Uterus (tissue), 4 donors: Measurements from ENCODE around the gene BCAS3. TPM values are rescaled to one million over a fixed set of nuclear protein-coding genes. Genes with fewer than 3 reads are reported as not detected.

Source experiments
- DNase-seq, 2 donors: peaks; one replicate each; pipeline ENCODE4 v3.0.0-alpha.2; 2019 to 2020
- H3K27ac ChIP-seq, 2 donors: fragments of 200-600 bp; sonication (generic); 1 replicate in 1 of 2; 2 replicates in 1 of 2; pipeline ENCODE4 v1.5.1; 2016 to 2018
- H3K27me3 ChIP-seq, 2 donors: fragments of 200-600 bp; sonication (generic); one replicate each; pipeline ENCODE4 v1.5.1; 2018 to 2019; ENCODE audit warnings: control low read depth in 1 of 2
- H3K36me3 ChIP-seq, 2 donors: fragments of 200-600 bp; sonication (generic); one replicate each; pipeline ENCODE4 v1.5.1; 2019; ENCODE audit warnings: control low read depth in 1 of 2
- H3K4me1 ChIP-seq, 2 donors: fragments of 200-600 bp; sonication (generic); one replicate each; pipeline ENCODE4 v1.5.1; 2018 to 2019; ENCODE audit warnings: control low read depth in 1 of 2
- H3K4me3 ChIP-seq, 2 donors: fragments of 200-600 bp; sonication (generic); 1 replicate in 1 of 2; 2 replicates in 1 of 2; pipeline ENCODE4 v1.5.1; 2018 to 2019; ENCODE audit warnings: mild to moderate bottlenecking in 1 of 2
- H3K9me3 ChIP-seq, 2 donors: fragments of 200-600 bp; sonication (generic); one replicate each; pipeline ENCODE4 v1.5.1; 2019; ENCODE audit warnings: control low read depth in 1 of 2
- CTCF ChIP-seq, 4 experiments: fragments of 200-600 bp in 2 of 4; fragments of 450-650 bp in 2 of 4; sonication (generic) in 2 of 4; IDR thresholded peaks; one replicate each; pipeline ENCODE4 v1.5.1; 2016 to 2019; ENCODE audit warnings: antibody characterized with exemption in 4 of 4, mild to moderate bottlenecking in 2 of 4, moderate library complexity in 1 of 4
- POLR2A ChIP-seq, 2 donors: fragments of 450-650 bp; IDR thresholded peaks; one replicate each; pipeline ENCODE4 v1.6.1; 2016; ENCODE audit warnings: antibody characterized with exemption in 2 of 2, mild to moderate bottlenecking in 1 of 2, moderate library complexity in 1 of 2
- intact Hi-C: fragments of 100-400 bp; cut with DNase I; formaldehyde crosslinking; loops from one replicate; pipeline ENCODE4 v1.15.1; 2023; ENCODE audit warnings: low total_unique reads
- total RNA-seq, 4 donors: library from RNA; depleted of rRNA in 3 of 4; stranded (reverse); fragments of >200 nt in 3 of 4; gene quantifications; one replicate each; pipeline versions ENCODE4 v1.1.0 to v1.2.4, GENCODE V29; 2014 to 2023
- donor health status: DM: yes; HTN: yes; CAD: no.

BCAS3 gene
- total RNA-seq, 4 donors from 2014 or later, result 42.6 to 147 (median 83.7) TPM

GRCh38 chr17:61384354-61384691 is 706.7 kb downstream of the BCAS3 start:
- no peaks in the 10 kb centered on the region for H3K36me3 ChIP-seq
- H3K27ac ChIP-seq, result no peak overlapping the region
- no peaks in the 10 kb centered on the region for H3K27me3 ChIP-seq
- TF ChIP-seq CTCF (IDR thresholded peaks at IDR 0.05), result no peak
- no peak for DNase-seq
- no peak overlapping the region for H3K4me3 ChIP-seq
- peaks cover 0 to under 1% of the 10 kb centered on the region in 2 donors for H3K4me1 ChIP-seq
- intact Hi-C loops, result no loop called here
- H3K9me3 ChIP-seq, result no peaks in the 10 kb centered on the region

- Histone ChIP-seq H3K36me3 (no peaks in the 10 kb centered on the region), H3K27ac (no peak overlapping the region), H3K4me1 (peaks cover 0 to 7% of the 10 kb centered on the region in 2 donors), H3K4me3 (no peak overlapping the region), H3K9me3 (no peaks in the 10 kb centered on the region), H3K27me3 (no peaks in the 10 kb centered on the region)
- TF ChIP-seq POLR2A (IDR thresholded peaks at IDR 0.05), result no peak
- TF ChIP-seq CTCF (IDR thresholded peaks at IDR 0.05), result no peak
- no peak for DNase-seq
- intact Hi-C loops, result no loop called here
Measured at GRCh38 chr17:61384692-61385576, 707.3 kb downstream of the BCAS3 start.

- no peaks in the 10 kb centered on the region for H3K36me3 ChIP-seq
- intact Hi-C loops, result no loop called here
- no peak overlapping the region for H3K4me3 ChIP-seq
- H3K27me3 ChIP-seq, result no peaks in the 10 kb centered on the region
- peaks cover 0 to 8% of the 10 kb centered on the region in 2 donors for H3K4me1 ChIP-seq
- no peaks in the 10 kb centered on the region for H3K9me3 ChIP-seq
- no peak for DNase-seq
- no peak for TF ChIP-seq CTCF (IDR thresholded peaks at IDR 0.05)
- TF ChIP-seq POLR2A (IDR thresholded peaks at IDR 0.05), result no peak
- H3K27ac ChIP-seq, result no peak overlapping the region
Measured at GRCh38 chr17:61385577-61386236, 708.1 kb downstream of the BCAS3 start.

- TF ChIP-seq CTCF (IDR thresholded peaks at IDR 0.05) (no peak), POLR2A (IDR thresholded peaks at IDR 0.05) (no peak)
- Histone ChIP-seq H3K4me1 (peaks cover 0 to 8% of the 10 kb centered on the region in 2 donors), H3K4me3 (no peak overlapping the region), H3K36me3 (no peaks in the 10 kb centered on the region), H3K27me3 (no peaks in the 10 kb centered on the region), H3K9me3 (no peaks in the 10 kb centered on the region), H3K27ac (no peak overlapping the region)
- intact Hi-C loops, result no loop called here
- DNase-seq, result no peak
Measured at GRCh38 chr17:61386251-61386650, 708.6 kb downstream of the BCAS3 start.

GRCh38 chr17:61387011-61387410 is 709.4 kb downstream of the BCAS3 start:
- no peaks in the 10 kb centered on the region for H3K27me3 ChIP-seq
- intact Hi-C loops, result no loop called here
- H3K27ac ChIP-seq, result no peak overlapping the region
- TF ChIP-seq CTCF (IDR thresholded peaks at IDR 0.05), result no peak
- no peak for TF ChIP-seq POLR2A (IDR thresholded peaks at IDR 0.05)
- peaks cover 0 to 8% of the 10 kb centered on the region in 2 donors for H3K4me1 ChIP-seq
- H3K4me3 ChIP-seq, result no peak overlapping the region
- no peaks in the 10 kb centered on the region for H3K36me3 ChIP-seq
- DNase-seq, result no peak
- H3K9me3 ChIP-seq, result no peaks in the 10 kb centered on the region
